Measurements from ENCODE around the gene ERC2.

Gene ERC2

DNA sequence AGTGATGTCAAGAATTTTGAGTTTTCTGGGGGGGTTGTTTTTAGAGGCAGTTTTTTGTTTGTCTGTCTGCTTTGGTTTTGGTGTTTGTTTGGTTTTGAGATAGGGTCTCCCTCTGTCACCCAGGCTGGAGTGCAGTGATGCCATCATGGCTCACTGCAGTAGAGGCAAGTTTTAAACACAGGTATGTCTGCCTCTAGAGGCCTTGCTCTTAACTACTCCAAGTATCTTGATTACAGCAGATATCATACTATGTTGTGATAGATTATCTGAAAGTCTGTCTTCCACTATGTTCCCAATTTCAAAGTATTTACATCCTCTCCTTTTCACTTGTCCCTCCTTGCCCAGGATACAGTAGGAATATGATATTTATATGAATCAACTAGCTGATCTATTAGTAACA is 57.7 kb downstream of the ERC2 start:
- TF ChIP-seq ZNF70 (CRISPR knock-in tag; IDR thresholded peaks at IDR 0.05) (no peak), ESRRG (CRISPR knock-in tag; IDR thresholded peaks at IDR 0.05) (no peak), PPARA (CRISPR knock-in tag; IDR thresholded peaks at IDR 0.05; ENCODE audit: borderline replicate concordance) (no peak), ARNTL (CRISPR knock-in tag; IDR thresholded peaks at IDR 0.05; ENCODE audit: borderline replicate concordance, low read depth) (no peak), GLIS3 (CRISPR knock-in tag; IDR thresholded peaks at IDR 0.05) (no peak), OSR1 (CRISPR knock-in tag; IDR thresholded peaks at IDR 0.05) (no peak), TCF4 (CRISPR knock-in tag; IDR thresholded peaks at IDR 0.05; ENCODE audit: borderline replicate concordance) (no peak), RARB (CRISPR knock-in tag; IDR thresholded peaks at IDR 0.05) (no peak), BACH2 (CRISPR knock-in tag; IDR thresholded peaks at IDR 0.05; ENCODE audit: borderline replicate concordance) (no peak), SNAI2 (CRISPR knock-in tag; IDR thresholded peaks at IDR 0.05) (no peak), CSDC2 (CRISPR knock-in tag; IDR thresholded peaks at IDR 0.05) (no peak), ZNF565 (CRISPR knock-in tag; conservative IDR thresholded peaks at IDR 0.05; ENCODE audit: low read depth) (no peak)
- TF ChIP-seq, protein P1, sequence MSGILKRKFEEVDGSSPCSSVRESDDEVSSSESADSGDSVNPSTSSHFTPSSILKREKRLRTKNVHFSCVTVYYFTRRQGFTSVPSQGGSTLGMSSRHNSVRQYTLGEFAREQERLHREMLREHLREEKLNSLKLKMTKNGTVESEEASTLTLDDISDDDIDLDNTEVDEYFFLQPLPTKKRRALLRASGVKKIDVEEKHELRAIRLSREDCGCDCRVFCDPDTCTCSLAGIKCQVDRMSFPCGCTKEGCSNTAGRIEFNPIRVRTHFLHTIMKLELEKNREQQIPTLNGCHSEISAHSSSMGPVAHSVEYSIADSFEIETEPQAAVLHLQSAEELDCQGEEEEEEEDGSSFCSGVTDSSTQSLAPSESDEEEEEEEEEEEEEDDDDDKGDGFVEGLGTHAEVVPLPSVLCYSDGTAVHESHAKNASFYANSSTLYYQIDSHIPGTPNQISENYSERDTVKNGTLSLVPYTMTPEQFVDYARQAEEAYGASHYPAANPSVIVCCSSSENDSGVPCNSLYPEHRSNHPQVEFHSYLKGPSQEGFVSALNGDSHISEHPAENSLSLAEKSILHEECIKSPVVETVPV (CRISPR knock-in tag; IDR thresholded peaks at IDR 0.05): no peak
- no peak for ATAC-seq

DNA sequence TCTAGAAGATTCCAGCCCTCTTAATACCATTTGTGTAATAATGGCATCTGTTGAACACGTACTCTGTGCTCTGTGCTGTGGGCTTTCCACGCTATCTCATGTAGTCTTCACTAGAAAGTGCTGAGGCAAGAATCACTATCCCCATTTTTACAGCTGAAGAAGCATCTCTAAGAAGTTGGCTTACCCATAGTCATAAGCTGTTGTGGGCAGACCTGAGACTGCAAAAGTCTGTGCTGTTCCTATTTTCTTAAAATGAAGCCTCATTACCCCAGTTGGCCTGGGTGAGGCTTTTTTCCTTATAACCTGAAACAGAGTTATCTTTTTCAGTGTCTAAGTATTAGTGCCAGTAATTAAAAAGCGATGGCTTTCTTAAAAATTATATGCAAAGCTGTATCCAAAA is 58.5 kb downstream of the ERC2 start:
- ATAC-seq: no peak
- TF ChIP-seq ZNF8 (CRISPR knock-in tag; IDR thresholded peaks at IDR 0.05): no peak
- no peak for TF ChIP-seq ESRRG (CRISPR knock-in tag; IDR thresholded peaks at IDR 0.05)
- TF ChIP-seq, protein P1 (CRISPR knock-in tag; IDR thresholded peaks at IDR 0.05): no peak
- no peak for TF ChIP-seq TCF4 (CRISPR knock-in tag; IDR thresholded peaks at IDR 0.05; ENCODE audit: borderline replicate concordance)
- TF ChIP-seq, protein P2, sequence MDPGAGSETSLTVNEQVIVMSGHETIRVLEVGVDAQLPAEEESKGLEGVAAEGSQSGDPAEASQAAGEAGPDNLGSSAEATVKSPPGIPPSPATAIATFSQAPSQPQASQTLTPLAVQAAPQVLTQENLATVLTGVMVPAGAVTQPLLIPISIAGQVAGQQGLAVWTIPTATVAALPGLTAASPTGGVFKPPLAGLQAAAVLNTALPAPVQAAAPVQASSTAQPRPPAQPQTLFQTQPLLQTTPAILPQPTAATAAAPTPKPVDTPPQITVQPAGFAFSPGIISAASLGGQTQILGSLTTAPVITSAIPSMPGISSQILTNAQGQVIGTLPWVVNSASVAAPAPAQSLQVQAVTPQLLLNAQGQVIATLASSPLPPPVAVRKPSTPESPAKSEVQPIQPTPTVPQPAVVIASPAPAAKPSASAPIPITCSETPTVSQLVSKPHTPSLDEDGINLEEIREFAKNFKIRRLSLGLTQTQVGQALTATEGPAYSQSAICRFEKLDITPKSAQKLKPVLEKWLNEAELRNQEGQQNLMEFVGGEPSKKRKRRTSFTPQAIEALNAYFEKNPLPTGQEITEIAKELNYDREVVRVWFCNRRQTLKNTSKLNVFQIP (CRISPR knock-in tag; IDR thresholded peaks at IDR 0.05; ENCODE audit: borderline replicate concordance, low read depth): no peak
- TF ChIP-seq ZNF565 (CRISPR knock-in tag; conservative IDR thresholded peaks at IDR 0.05; ENCODE audit: low read depth): no peak
- TF ChIP-seq, protein P3, sequence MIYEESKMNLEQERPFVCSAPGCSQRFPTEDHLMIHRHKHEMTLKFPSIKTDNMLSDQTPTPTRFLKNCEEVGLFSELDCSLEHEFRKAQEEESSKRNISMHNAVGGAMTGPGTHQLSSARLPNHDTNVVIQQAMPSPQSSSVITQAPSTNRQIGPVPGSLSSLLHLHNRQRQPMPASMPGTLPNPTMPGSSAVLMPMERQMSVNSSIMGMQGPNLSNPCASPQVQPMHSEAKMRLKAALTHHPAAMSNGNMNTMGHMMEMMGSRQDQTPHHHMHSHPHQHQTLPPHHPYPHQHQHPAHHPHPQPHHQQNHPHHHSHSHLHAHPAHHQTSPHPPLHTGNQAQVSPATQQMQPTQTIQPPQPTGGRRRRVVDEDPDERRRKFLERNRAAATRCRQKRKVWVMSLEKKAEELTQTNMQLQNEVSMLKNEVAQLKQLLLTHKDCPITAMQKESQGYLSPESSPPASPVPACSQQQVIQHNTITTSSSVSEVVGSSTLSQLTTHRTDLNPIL (CRISPR knock-in tag; IDR thresholded peaks at IDR 0.05; ENCODE audit: low read depth): no peak
- no peak for TF ChIP-seq ZNF70 (CRISPR knock-in tag; IDR thresholded peaks at IDR 0.05)
- no peak for TF ChIP-seq RARB (CRISPR knock-in tag; IDR thresholded peaks at IDR 0.05)

DNA sequence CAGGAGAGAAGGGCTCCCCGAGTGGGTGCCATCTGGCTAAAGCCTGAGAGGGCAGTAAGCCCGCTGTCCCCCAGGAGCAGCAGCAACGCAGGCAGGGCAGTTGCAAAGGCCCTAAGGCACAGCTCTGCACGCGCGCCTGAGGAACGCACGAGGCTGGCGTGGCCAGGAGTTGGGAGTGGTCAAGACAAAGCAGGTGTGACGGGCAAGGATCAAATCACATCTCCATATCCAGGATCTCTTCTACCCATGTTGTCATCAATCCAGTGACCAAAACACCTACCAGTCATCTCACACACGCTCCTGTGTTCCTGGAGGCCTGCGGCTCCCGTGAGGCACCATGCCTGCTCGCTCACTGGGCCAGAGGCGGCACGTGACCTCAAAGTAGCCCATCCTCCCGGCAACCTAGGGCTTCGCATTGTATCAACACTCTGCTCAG is 59.5 kb downstream of the ERC2 start:
- TF ChIP-seq ZFP30 (CRISPR knock-in tag; IDR thresholded peaks at IDR 0.05) (no peak), CSDC2 (CRISPR knock-in tag; IDR thresholded peaks at IDR 0.05) (no peak), ARNTL (CRISPR knock-in tag; IDR thresholded peaks at IDR 0.05; ENCODE audit: borderline replicate concordance, low read depth) (no peak), BACH2 (CRISPR knock-in tag; IDR thresholded peaks at IDR 0.05; ENCODE audit: borderline replicate concordance) (no peak), ISL1 (CRISPR knock-in tag; IDR thresholded peaks at IDR 0.05) (no peak), SNAI2 (CRISPR knock-in tag; IDR thresholded peaks at IDR 0.05) (no peak), RARB (CRISPR knock-in tag; IDR thresholded peaks at IDR 0.05) (no peak), ZNF565 (CRISPR knock-in tag; conservative IDR thresholded peaks at IDR 0.05; ENCODE audit: low read depth) (no peak), ZFP3 (CRISPR knock-in tag; IDR thresholded peaks at IDR 0.05) (no peak), ZNF8 (CRISPR knock-in tag; IDR thresholded peaks at IDR 0.05) (no peak), ESRRG (CRISPR knock-in tag; IDR thresholded peaks at IDR 0.05) (no peak), TCF4 (CRISPR knock-in tag; IDR thresholded peaks at IDR 0.05; ENCODE audit: borderline replicate concordance) (no peak), ZC3H10 (CRISPR knock-in tag; IDR thresholded peaks at IDR 0.05) (no peak), OSR1 (CRISPR knock-in tag; IDR thresholded peaks at IDR 0.05) (no peak), GLIS3 (CRISPR knock-in tag; IDR thresholded peaks at IDR 0.05) (no peak), ZNF70 (CRISPR knock-in tag; IDR thresholded peaks at IDR 0.05) (no peak)
- TF ChIP-seq, protein P4, sequence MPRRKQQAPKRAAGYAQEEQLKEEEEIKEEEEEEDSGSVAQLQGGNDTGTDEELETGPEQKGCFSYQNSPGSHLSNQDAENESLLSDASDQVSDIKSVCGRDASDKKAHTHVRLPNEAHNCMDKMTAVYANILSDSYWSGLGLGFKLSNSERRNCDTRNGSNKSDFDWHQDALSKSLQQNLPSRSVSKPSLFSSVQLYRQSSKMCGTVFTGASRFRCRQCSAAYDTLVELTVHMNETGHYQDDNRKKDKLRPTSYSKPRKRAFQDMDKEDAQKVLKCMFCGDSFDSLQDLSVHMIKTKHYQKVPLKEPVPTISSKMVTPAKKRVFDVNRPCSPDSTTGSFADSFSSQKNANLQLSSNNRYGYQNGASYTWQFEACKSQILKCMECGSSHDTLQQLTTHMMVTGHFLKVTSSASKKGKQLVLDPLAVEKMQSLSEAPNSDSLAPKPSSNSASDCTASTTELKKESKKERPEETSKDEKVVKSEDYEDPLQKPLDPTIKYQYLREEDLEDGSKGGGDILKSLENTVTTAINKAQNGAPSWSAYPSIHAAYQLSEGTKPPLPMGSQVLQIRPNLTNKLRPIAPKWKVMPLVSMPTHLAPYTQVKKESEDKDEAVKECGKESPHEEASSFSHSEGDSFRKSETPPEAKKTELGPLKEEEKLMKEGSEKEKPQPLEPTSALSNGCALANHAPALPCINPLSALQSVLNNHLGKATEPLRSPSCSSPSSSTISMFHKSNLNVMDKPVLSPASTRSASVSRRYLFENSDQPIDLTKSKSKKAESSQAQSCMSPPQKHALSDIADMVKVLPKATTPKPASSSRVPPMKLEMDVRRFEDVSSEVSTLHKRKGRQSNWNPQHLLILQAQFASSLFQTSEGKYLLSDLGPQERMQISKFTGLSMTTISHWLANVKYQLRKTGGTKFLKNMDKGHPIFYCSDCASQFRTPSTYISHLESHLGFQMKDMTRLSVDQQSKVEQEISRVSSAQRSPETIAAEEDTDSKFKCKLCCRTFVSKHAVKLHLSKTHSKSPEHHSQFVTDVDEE (CRISPR knock-in tag; IDR thresholded peaks at IDR 0.05): no peak
- TF ChIP-seq, protein P5, sequence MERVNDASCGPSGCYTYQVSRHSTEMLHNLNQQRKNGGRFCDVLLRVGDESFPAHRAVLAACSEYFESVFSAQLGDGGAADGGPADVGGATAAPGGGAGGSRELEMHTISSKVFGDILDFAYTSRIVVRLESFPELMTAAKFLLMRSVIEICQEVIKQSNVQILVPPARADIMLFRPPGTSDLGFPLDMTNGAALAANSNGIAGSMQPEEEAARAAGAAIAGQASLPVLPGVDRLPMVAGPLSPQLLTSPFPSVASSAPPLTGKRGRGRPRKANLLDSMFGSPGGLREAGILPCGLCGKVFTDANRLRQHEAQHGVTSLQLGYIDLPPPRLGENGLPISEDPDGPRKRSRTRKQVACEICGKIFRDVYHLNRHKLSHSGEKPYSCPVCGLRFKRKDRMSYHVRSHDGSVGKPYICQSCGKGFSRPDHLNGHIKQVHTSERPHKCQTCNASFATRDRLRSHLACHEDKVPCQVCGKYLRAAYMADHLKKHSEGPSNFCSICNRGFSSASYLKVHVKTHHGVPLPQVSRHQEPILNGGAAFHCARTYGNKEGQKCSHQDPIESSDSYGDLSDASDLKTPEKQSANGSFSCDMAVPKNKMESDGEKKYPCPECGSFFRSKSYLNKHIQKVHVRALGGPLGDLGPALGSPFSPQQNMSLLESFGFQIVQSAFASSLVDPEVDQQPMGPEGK (CRISPR knock-in tag; IDR thresholded peaks at IDR 0.05; ENCODE audit: borderline replicate concordance): no peak
- TF ChIP-seq, protein P3 (CRISPR knock-in tag; IDR thresholded peaks at IDR 0.05; ENCODE audit: low read depth): no peak
- ATAC-seq: no peak

Data from SK-N-SH treated with all-trans-retinoic acid at 6 μM for 48 hours (cell line).